ENCODE results near the gene CWC25.

- TF ChIP-seq NFYB (CRISPR knock-in tag; IDR thresholded peaks at IDR 0.05) (no peak), PBX3 (CRISPR knock-in tag; IDR thresholded peaks at IDR 0.05; ENCODE audit: borderline replicate concordance) (no peak), ZHX1 (CRISPR knock-in tag; IDR thresholded peaks at IDR 0.05; ENCODE audit: low read depth) (no peak), SP2 (CRISPR knock-in tag; IDR thresholded peaks at IDR 0.05) (no peak), TAF1 (CRISPR knock-in tag; IDR thresholded peaks at IDR 0.05) (peak; percentile 20; the same call in 1 of the 2 replicates), SMC3 (IDR thresholded peaks at IDR 0.05; ENCODE audit: low read length) (no peak), MED13 (CRISPR knock-in tag; IDR thresholded peaks at IDR 0.05) (no peak)
Observed at GRCh38 chr17:38786372-38786771, 38.7 kb downstream of the CWC25 start.

Data from HepG2 (cell line).